Measurements from ENCODE around the gene COPZ1. TPM values are rescaled to one million over a fixed set of nuclear protein-coding genes. Genes with fewer than 3 reads are reported as not detected.
A peak's percentile ranks its signal among the peaks of the same experiment; 100 is the strongest.
"Not testable (repeated sequence)": the region's sequence is repeated elsewhere in the genome, so short reads cannot be mapped to it uniquely, and the experiment has no call there.

The COPZ1 gene
- total and polyA plus RNA-seq, 2 experiments from 2014 or later = 149 to 170 TPM

DNA sequence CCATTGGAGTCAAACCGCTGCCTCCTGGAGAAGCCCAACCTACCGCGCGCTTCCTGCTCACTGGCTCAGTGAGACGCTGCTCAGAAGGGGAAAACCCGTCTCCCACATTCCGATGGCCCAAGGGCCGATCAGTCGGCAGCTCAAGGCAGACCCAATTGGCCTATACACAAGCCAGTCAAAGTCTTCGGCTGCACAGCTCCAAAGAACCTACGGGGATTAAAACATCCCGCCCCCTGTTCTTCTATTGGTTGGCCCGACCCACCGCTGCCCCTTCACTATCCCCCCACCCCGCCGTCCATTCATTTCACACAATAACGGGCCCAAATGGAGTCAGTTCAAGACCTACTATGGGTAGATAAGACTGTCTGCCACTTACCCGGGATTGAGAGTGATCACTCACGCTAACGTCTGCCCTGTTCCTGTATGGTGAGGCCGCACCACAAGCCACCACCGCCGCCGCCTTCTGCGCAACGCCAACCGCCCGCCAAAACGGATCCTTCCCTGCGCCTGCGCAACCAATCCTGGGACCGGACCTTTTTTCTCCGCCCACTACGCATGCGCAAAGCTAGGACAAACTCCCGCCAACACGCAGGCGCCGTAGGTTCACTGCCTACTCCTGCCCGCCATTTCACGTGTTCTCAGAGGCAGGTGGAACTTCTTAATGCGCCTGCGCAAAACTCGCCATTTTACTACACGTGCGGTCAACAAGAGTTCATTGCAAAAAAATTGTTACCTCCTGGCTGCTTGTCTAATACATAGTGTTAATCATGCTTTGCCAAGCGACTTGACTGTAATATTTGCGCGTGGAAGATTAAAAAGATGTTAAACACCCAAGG is 45.1 kb upstream of the COPZ1 start, which contains the start of gene CBX5:
CBX5 (minus strand) TSS at position 491 of the 836 bp plus-strand sequence. CDS start 22,472 bp downstream, outside the sequence.
- Histone ChIP-seq H2AFZ (peak within 1 kb of the TSS; percentile 83), H3K4me3 (peak within 1 kb of the TSS; percentile 94), H3K4me1 (ENCODE audit: insufficient read depth) (peaks cover 29% of the 10 kb centered on the region), H3K9ac (peak within 1 kb of the TSS; percentile 99), H3K27me3 (replicated peaks; ENCODE audit: insufficient read depth) (no peaks in the 10 kb centered on the region), H3K27ac (peak within 1 kb of the TSS; percentile 91), H4K20me1 (ENCODE audit: insufficient read depth) (peaks cover 24% of the 10 kb centered on the region), H3K79me2 (ENCODE audit: insufficient read depth) (peaks cover 83% of the 10 kb centered on the region), H3K4me2 (ENCODE audit: unreplicated experiment) (peak within 1 kb of the TSS; percentile 99), H3K9me3 (ENCODE audit: low read depth) (no peaks in the 10 kb centered on the region), H3K36me3 (ENCODE audit: low read depth) (peaks cover 37% of the 10 kb centered on the region), H3K9me2 (ENCODE audit: insufficient read depth) (no peaks in the 10 kb centered on the region), H3F3A (ENCODE audit: insufficient read depth) (peaks cover 59% of the 10 kb centered on the region)
- WGBS, 2 experiments (ENCODE audit: low coverage in 1 of 2, low lambda C conversion rate in 2 of 2, missing lambda C conversion rate in 2 of 2) = 1% methylated on average over 49 of the region's 49 CpGs
- in situ Hi-C loops (cut with MboI) = no loop called here
- peak; percentile 99 for DNase-seq
- TF ChIP-seq EZH2phosphoT487 (IDR thresholded peaks at IDR 0.05; ENCODE audit: insufficient read depth, low read depth) = no peak
- no peak for TF ChIP-seq EZH2 (IDR thresholded peaks at IDR 0.05; ENCODE audit: insufficient read depth, poor library complexity, severe bottlenecking)

DNA sequence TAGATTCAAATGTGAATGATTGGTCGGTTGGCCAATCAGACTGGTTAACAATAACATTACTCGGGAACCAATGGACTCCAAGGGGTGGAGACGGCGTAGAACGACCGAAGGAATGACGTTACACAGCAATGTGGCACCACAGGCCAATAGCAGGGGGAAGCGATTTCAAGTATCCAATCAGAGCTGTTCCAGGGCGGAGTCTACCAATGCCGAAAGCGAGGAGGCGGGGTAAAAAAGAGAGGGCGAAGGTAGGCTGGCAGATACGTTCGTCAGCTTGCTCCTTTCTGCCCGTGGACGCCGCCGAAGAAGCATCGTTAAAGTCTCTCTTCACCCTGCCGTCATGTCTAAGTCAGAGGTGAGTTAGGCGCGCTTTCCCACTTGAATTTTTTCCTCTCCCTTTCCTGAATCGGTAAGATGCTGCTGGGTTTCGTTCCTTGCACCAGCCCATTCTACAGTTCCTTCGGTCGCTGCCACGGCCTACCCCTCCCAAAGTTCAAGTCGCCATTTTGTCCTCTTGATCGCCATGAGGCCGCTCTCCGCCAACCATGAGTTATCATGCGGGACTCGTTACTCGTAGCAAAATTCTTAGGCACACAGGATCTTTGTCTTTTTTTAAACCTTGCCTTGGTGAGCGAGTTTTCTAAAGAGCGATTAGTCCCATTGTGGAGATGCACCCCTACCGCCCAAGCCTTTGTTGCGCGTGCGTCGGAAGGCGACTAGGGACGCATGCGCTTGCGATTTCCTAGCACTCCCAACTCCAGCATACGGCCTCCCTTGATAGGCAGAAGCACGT is 44.3 kb upstream of the COPZ1 start, which contains the start of gene HNRNPA1:
HNRNPA1 (plus strand) TSS at position 259 of the 793 bp plus-strand sequence; CDS start at position 341, 82 bp downstream.
- Histone ChIP-seq H3K4me3 (peak within 1 kb of the TSS; percentile 94), H3K27me3 (replicated peaks; ENCODE audit: insufficient read depth) (no peaks in the 10 kb centered on the region), H3K79me2 (ENCODE audit: insufficient read depth) (peaks cover 80% of the 10 kb centered on the region), H3K36me3 (ENCODE audit: low read depth) (peaks cover 43% of the 10 kb centered on the region), H3F3A (ENCODE audit: insufficient read depth) (peaks cover 68% of the 10 kb centered on the region), H4K20me1 (ENCODE audit: insufficient read depth) (peaks cover 28% of the 10 kb centered on the region), H3K9me3 (ENCODE audit: low read depth) (no peaks in the 10 kb centered on the region), H3K4me1 (ENCODE audit: insufficient read depth) (peaks cover 29% of the 10 kb centered on the region), H3K4me2 (ENCODE audit: unreplicated experiment) (peak within 1 kb of the TSS; percentile 97), H3K9ac (peak within 1 kb of the TSS; percentile 99), H2AFZ (peak within 1 kb of the TSS; percentile 83), H3K9me2 (ENCODE audit: insufficient read depth) (no peaks in the 10 kb centered on the region), H3K27ac (peak within 1 kb of the TSS; percentile 91)
- 0 to 1% methylated on average over 47 to 48 of the region's 48 CpGs for WGBS, 2 experiments (ENCODE audit: low coverage in 1 of 2, low lambda C conversion rate in 2 of 2, missing lambda C conversion rate in 2 of 2)
- TF ChIP-seq EZH2phosphoT487 (IDR thresholded peaks at IDR 0.05; ENCODE audit: insufficient read depth, low read depth) (no peak), EZH2 (IDR thresholded peaks at IDR 0.05; ENCODE audit: insufficient read depth, poor library complexity, severe bottlenecking) (no peak)
- in situ Hi-C loops (cut with MboI) = no loop called here
- DNase-seq = peak; percentile 100

DNA sequence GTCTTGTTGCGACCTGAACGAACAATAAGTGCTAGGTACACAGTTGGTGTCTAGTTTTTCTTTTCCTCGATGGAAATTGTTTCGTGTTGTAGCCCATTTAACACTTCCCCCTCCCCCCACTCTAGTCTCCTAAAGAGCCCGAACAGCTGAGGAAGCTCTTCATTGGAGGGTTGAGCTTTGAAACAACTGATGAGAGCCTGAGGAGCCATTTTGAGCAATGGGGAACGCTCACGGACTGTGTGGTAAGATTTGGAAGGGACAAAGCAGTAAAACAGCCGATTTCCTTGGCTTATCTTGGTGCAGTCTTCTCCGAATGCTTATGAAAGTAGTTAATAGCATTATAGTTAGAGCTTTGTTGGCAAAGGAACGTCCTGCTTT is 43.7 kb upstream of the COPZ1 start:
- WGBS, 2 experiments (ENCODE audit: low coverage in 1 of 2, low lambda C conversion rate in 2 of 2, missing lambda C conversion rate in 2 of 2) = 1% methylated on average over 10 of the region's 10 CpGs
- Histone ChIP-seq H4K20me1 (ENCODE audit: insufficient read depth) (peaks cover 33% of the 10 kb centered on the region), H3K4me3 (peak overlapping the region; percentile 94), H3K4me1 (ENCODE audit: insufficient read depth) (peaks cover 29% of the 10 kb centered on the region), H3K4me2 (ENCODE audit: unreplicated experiment) (peak overlapping the region; percentile 97), H3K9ac (peak overlapping the region; percentile 99), H3K27ac (peak overlapping the region; percentile 91), H3K36me3 (ENCODE audit: low read depth) (peaks cover 48% of the 10 kb centered on the region), H3K79me2 (ENCODE audit: insufficient read depth) (peaks cover 78% of the 10 kb centered on the region), H3F3A (ENCODE audit: insufficient read depth) (peaks cover 73% of the 10 kb centered on the region)
- H3K27me3 ChIP-seq (replicated peaks; ENCODE audit: insufficient read depth); H2AFZ ChIP-seq; DNase-seq; H3K9me3 ChIP-seq (ENCODE audit: low read depth); in situ Hi-C loops (cut with MboI); H3K9me2 ChIP-seq (ENCODE audit: insufficient read depth): not testable (repeated sequence)

DNA sequence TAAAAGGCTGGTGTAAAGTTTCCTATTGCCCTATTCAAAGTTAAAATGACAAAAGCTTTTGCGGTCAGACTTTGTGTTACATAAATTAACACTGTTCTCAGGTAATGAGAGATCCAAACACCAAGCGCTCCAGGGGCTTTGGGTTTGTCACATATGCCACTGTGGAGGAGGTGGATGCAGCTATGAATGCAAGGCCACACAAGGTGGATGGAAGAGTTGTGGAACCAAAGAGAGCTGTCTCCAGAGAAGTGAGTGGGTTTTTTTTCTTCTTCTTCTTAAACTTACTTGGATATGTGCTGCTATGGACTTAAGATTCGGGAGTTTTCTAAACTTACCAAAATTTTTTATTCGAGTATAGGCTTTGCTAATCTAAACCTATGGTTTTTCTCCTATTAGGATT is 43.2 kb upstream of the COPZ1 start:
- Histone ChIP-seq H3K4me3 (peak overlapping the region; percentile 94), H3K36me3 (ENCODE audit: low read depth) (peaks cover 52% of the 10 kb centered on the region), H4K20me1 (ENCODE audit: insufficient read depth) (peaks cover 38% of the 10 kb centered on the region), H3K9ac (peak overlapping the region; percentile 99), H3K79me2 (ENCODE audit: insufficient read depth) (peaks cover 76% of the 10 kb centered on the region), H3F3A (ENCODE audit: insufficient read depth) (peaks cover 78% of the 10 kb centered on the region), H3K4me2 (ENCODE audit: unreplicated experiment) (peak overlapping the region; percentile 97), H3K4me1 (ENCODE audit: insufficient read depth) (peaks cover 29% of the 10 kb centered on the region), H3K27ac (peak overlapping the region; percentile 91)
- H3K9me3 ChIP-seq (ENCODE audit: low read depth); H3K9me2 ChIP-seq (ENCODE audit: insufficient read depth); H3K27me3 ChIP-seq (replicated peaks; ENCODE audit: insufficient read depth); H2AFZ ChIP-seq; DNase-seq; in situ Hi-C loops (cut with MboI): not testable (repeated sequence)
- WGBS, 2 experiments (ENCODE audit: low coverage in 1 of 2, low lambda C conversion rate in 2 of 2, missing lambda C conversion rate in 2 of 2) = 18 to 26% methylated on average over 4 of the region's 4 CpGs

Data from GM23248 (cell line).